K562 (cell line): ENCODE measurements around the gene GNAQ. TPM values are rescaled to one million over a fixed set of nuclear protein-coding genes. Genes with fewer than 3 reads are reported as not detected.

Experiments used
- ATAC-seq: fragments of 200-7000 bp; cut with Tn5 transposase; 3 replicates; pipeline ENCODE4 v1.9.1; 2020; ENCODE audit warnings: moderate library complexity
- BruUV-seq: library from RNA; stranded (reverse); fragments of 400-500 nt; replicated peaks from 2 replicates; lab custom pipeline; 2021; lab: Mats Ljungman, UMichigan
- CTCF ChIA-PET: fragments of 300-600 bp; formaldehyde crosslinking; extraction: SDS; loops from one replicate; lab custom pipeline; 2021; ENCODE audit warnings: low intra/inter-chr PET ratio; lab: Yijun Ruan, JAX
- POLR2A ChIA-PET: fragments of 300-600, 350-650 bp; sonication (Branson Sonifier 250); formaldehyde crosslinking; extraction: SDS; loops from one replicate; lab custom pipeline; 2021; ENCODE audit warnings: antibody characterized with exemption, inconsistent platforms; lab: Yijun Ruan, JAX
- DNase-seq, 4 experiments: peaks; one replicate each; pipeline versions ENCODE4 v3.0.0 to v3.0.0-alpha.2; 2011 to 2018; ENCODE audit warnings: low spot score in 3 of 4, mixed read lengths in 3 of 4; ENCODE audit errors: extremely low read depth in 1 of 4
- FAIRE-seq: peaks from 2 replicates; lab custom pipeline; 2011; peaks lifted over from hg19 to GRCh38; lab: Jason Lieb, UNC
- H2AFZ ChIP-seq: 2 replicates; pipeline ENCODE4 v1.6.0; 2011; ENCODE audit warnings: low read depth, low read length, control low read depth, inconsistent platforms
- H3K27ac ChIP-seq: fragments of 200-600 bp; 3 replicates; pipeline ENCODE4 v1.8.0; 2011; ENCODE audit warnings: low read depth, mild to moderate bottlenecking, control low read depth, inconsistent platforms, low read length, moderate library complexity, mixed read lengths; ENCODE audit errors: extremely low read depth
- H3K27me3 ChIP-seq, 2 experiments: fragments of 300-600 bp in 1 of 2; 2 replicates in 1 of 2; 3 replicates in 1 of 2; pipeline versions ENCODE4 v1.6.0 to v1.8.0; 2011; ENCODE audit warnings: inconsistent platforms in 2 of 2, low read length in 2 of 2, mild to moderate bottlenecking in 1 of 2, mixed read lengths in 1 of 2, moderate library complexity in 1 of 2; ENCODE audit not compliant: control insufficient read depth in 2 of 2, insufficient read depth in 2 of 2
- H3K36me3 ChIP-seq: fragments of 300-600 bp; 3 replicates; pipeline ENCODE4 v1.8.0; 2011; ENCODE audit warnings: mild to moderate bottlenecking, low read length, inconsistent platforms; ENCODE audit not compliant: control insufficient read depth, insufficient read depth
- H3K4me1 ChIP-seq, 2 experiments: fragments of 200-600 bp in 1 of 2; replicated peaks in 1 of 2; 2 replicates in 1 of 2; 3 replicates in 1 of 2; pipeline versions ENCODE4 v1.5.1 to v1.8.0; 2011; ENCODE audit warnings: inconsistent platforms in 2 of 2, low read length in 2 of 2, mild to moderate bottlenecking in 1 of 2, mixed read lengths in 1 of 2, moderate library complexity in 1 of 2; ENCODE audit not compliant: control insufficient read depth in 2 of 2, insufficient read depth in 2 of 2
- H3K4me2 ChIP-seq: 2 replicates; pipeline ENCODE4 v1.6.1; 2011; ENCODE audit warnings: low read length, control low read depth, inconsistent platforms, mixed read lengths; ENCODE audit not compliant: insufficient read depth
- H3K4me3 ChIP-seq: fragments of 200-600 bp; sonication (generic), shearing (Covaris generic); 2 replicates; pipeline ENCODE4 v1.5.1; 2016; ENCODE audit warnings: control low read depth, inconsistent platforms
- H3K79me2 ChIP-seq: fragments of 200-600 bp; 3 replicates; pipeline ENCODE4 v1.8.0; 2011; ENCODE audit warnings: low read length, inconsistent platforms; ENCODE audit not compliant: control insufficient read depth, insufficient read depth
- H3K9ac ChIP-seq, 2 experiments: 2 replicates each; pipeline versions ENCODE4 v1.6.0 to v1.6.1; 2011; ENCODE audit warnings: low read depth in 2 of 2, low read length in 2 of 2, control low read depth in 1 of 2, inconsistent platforms in 1 of 2, mild to moderate bottlenecking in 1 of 2, mixed read lengths in 1 of 2; ENCODE audit not compliant: insufficient read depth in 1 of 2
- H3K9me1 ChIP-seq: one replicate; pipeline ENCODE4 v1.6.0; 2011; ENCODE audit warnings: inconsistent platforms, mild to moderate bottlenecking, low read length, moderate library complexity; ENCODE audit not compliant: control insufficient read depth, insufficient read depth
- H3K9me3 ChIP-seq: replicated peaks from 2 replicates; pipeline ENCODE4 v1.5.1; 2011; ENCODE audit warnings: low read depth, low read length, inconsistent platforms; ENCODE audit not compliant: control insufficient read depth, insufficient read depth
- H4K20me1 ChIP-seq: replicated peaks from 2 replicates; pipeline ENCODE4 v1.6.1; 2011; ENCODE audit warnings: low read length, inconsistent platforms, mixed read lengths; ENCODE audit not compliant: control insufficient read depth, insufficient read depth
- BRF1 ChIP-seq: IDR thresholded peaks from 3 replicates; pipeline ENCODE4 v1.6.1; 2011; ENCODE audit warnings: borderline replicate concordance, mild to moderate bottlenecking; ENCODE audit not compliant: insufficient read length; ENCODE audit errors: extremely low read depth
- CREB1 ChIP-seq, 2 experiments: sonication (generic) in 1 of 2; formaldehyde crosslinking in 1 of 2; IDR thresholded peaks; 2 replicates each; pipeline versions ENCODE4 v1.6.1 to v1.8.0; 2012 to 2022; ENCODE audit warnings: inconsistent platforms in 1 of 2, mild to moderate bottlenecking in 1 of 2, missing genetic modification reagents in 1 of 2, moderate library complexity in 1 of 2
- FOSL1 ChIP-seq: fragments of 200-800 bp; sonication (Bioruptor generic); conservative IDR thresholded peaks from 2 replicates; pipeline ENCODE4 v1.6.1; 2016; ENCODE audit warnings: missing genetic modification characterization, missing compliant biosample characterization
- FOXK1 ChIP-seq: sonication (generic); formaldehyde crosslinking; IDR thresholded peaks from 2 replicates; pipeline ENCODE4 v1.8.0; 2022; ENCODE audit warnings: missing genetic modification reagents, mild to moderate bottlenecking, borderline replicate concordance
- JUN ChIP-seq, 2 experiments: sonication (generic) in 1 of 2; formaldehyde crosslinking in 1 of 2; IDR thresholded peaks; 2 replicates each; pipeline versions ENCODE4 v1.6.1 to v1.8.0; 2012 to 2022; ENCODE audit warnings: borderline replicate concordance in 2 of 2, mild to moderate bottlenecking in 2 of 2, improper control_type of control experiment in 1 of 2, low read depth in 1 of 2, low read length in 1 of 2, missing genetic modification reagents in 1 of 2
- JUND ChIP-seq, 2 experiments: IDR thresholded peaks; 2 replicates in 1 of 2; 3 replicates in 1 of 2; pipeline ENCODE4 v1.6.1; 2011; ENCODE audit warnings: borderline replicate concordance in 2 of 2, low read depth in 2 of 2, low read length in 2 of 2, improper control_type of control experiment in 1 of 2, missing biosample characterization in 1 of 2, missing genetic modification characterization in 1 of 2, missing genetic modification reagents in 1 of 2
- MBD2 ChIP-seq: sonication (generic); IDR thresholded peaks from 2 replicates; pipeline ENCODE4 v1.6.1; 2016; ENCODE audit warnings: low read depth, borderline replicate concordance
- MTF1 ChIP-seq: fragments of 250-450 bp; sonication (Bioruptor Pico); IDR thresholded peaks from 2 replicates; pipeline ENCODE4 v1.9.0; 2021; ENCODE audit warnings: moderate library complexity, mild to moderate bottlenecking, inconsistent platforms, borderline replicate concordance
- NR2C1 ChIP-seq, 2 experiments: fragments of 450-650 bp; IDR thresholded peaks; 2 replicates each; pipeline ENCODE4 v1.6.1; 2017; ENCODE audit warnings: mild to moderate bottlenecking in 2 of 2, antibody characterized with exemption in 1 of 2, inconsistent platforms in 1 of 2, missing compliant biosample characterization in 1 of 2, missing genetic modification characterization in 1 of 2
- PCBP1 ChIP-seq: fragments of 200-400 bp; formaldehyde crosslinking; IDR thresholded peaks from 2 replicates; pipeline ENCODE4 v1.6.1; 2018; ENCODE audit warnings: mild to moderate bottlenecking, low read depth, low read length; ENCODE audit not compliant: poor library complexity, severe bottlenecking
- RFX1 ChIP-seq: fragments of 450-650 bp; IDR thresholded peaks from 2 replicates; pipeline ENCODE4 v1.6.1; 2016; ENCODE audit warnings: mild to moderate bottlenecking, moderate library complexity
- ZNF79 ChIP-seq: fragments of 250-450 bp; sonication (Bioruptor Pico); IDR thresholded peaks from 2 replicates; pipeline ENCODE4 v1.4.0; 2020; ENCODE audit warnings: low read depth, mild to moderate bottlenecking, moderate library complexity
- WGBS: fragments of 100-300 bp; shearing (Covaris generic); methylation state at CpG from one replicate; pipeline ENCODE4 v1.1.6; 2016; ENCODE audit warnings: low coverage, mixed read lengths; ENCODE audit not compliant: insufficient coverage; ENCODE audit errors: missing lambda C conversion rate; 5-methylcytosine and 5-hydroxymethylcytosine counted together
- in situ Hi-C: fragments of 300-500 bp; cut with MboI; formaldehyde crosslinking; loops from 4 replicates; pipeline ENCODE4 v1.15.0; 2018; ENCODE audit warnings: inconsistent platforms, mixed read lengths
- intact Hi-C: fragments of 100-400 bp; cut with micrococcal nuclease; formaldehyde crosslinking; loops from 2 replicates; pipeline ENCODE4 v1.14.2; 2022
- polyA plus RNA-seq, 8 experiments: library from polyadenylated mRNA; depleted of rRNA in 4 of 8; stranded (reverse) in 5 of 8; unstranded in 3 of 8; fragments of >200 nt; fragmentation: Nextera tagmentation in 2 of 8; fragmentation: Illumina TruSeq in 1 of 8; extraction: Ambion mirVana in 2 of 8; extraction: Trizol in 1 of 8; gene quantifications; 2 replicates each; pipeline versions ENCODE4 v1.2.1 to v1.2.3, GENCODE V29; 2011 to 2014; ENCODE audit warnings: inconsistent platforms in 1 of 8, missing spikeins in 1 of 8
- total RNA-seq, 7 experiments: library from RNA; depleted of rRNA in 6 of 7; stranded (reverse); fragments of >200 nt in 6 of 7; fragmentation: Illumina TruSeq in 2 of 7; extraction: Trizol in 2 of 7; gene quantifications; 2 replicates each; pipeline versions ENCODE4 v1.2.1 to v1.2.3, GENCODE V29; 2011 to 2021; ENCODE audit warnings: low replicate concordance in 1 of 7
- TF ChIP-seq, protein P1 (sequence below), 2 experiments: fragments of 450-650 bp; IDR thresholded peaks; 2 replicates each; pipeline ENCODE4 v1.6.1; 2016

The GNAQ gene
- total and polyA plus RNA-seq, 9 of the 15 experiments (the other 6 are each of a cell fraction or from before 2014, with no cell fraction given): 4.8 to 27.9 (median 17.5) TPM

DNA sequence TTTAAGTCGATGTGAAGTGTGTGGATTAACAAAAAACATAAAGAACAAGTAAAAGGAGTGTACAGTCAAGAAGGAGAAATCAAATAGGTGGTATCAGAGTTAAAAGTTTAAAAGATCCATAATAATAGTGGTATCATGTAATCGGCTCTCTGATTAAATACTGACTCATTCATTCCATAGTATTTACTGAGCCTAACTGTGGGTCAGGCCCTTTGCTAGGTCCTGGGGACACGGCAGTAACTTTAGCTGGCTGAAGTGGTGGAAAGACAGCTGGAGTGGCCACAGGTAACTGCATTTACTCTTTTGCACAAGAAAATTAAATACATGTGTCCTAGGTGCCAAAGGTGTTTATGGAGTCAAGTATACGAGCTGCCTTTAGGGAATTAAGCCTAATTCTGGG, 124.0 kb downstream of the GNAQ start:
- WGBS: 10% methylated on average over 4 of the region's 4 CpGs
- in situ Hi-C loops: no loop called here
- intact Hi-C loops: loop anchor here (10.0 kb wide), 1 partner anchor 127 kb away; the partner anchor contains the start of gene GNAQ
- Histone ChIP-seq H3K27ac (peak overlapping the region; percentile 96), H3K9me1 (no peaks in the 10 kb centered on the region), H3K4me3 (no peak overlapping the region), H3K9ac (peak overlapping the region; percentile 57 to 69; a peak in 2 of 4 replicates), H3K36me3 (peaks cover 16% of the 10 kb centered on the region; the same call in 2 of the 3 replicates), H3K4me2 (peak overlapping the region; percentile 68), H4K20me1 (no peaks in the 10 kb centered on the region), H2AFZ (no peak overlapping the region), H3K4me1 (peaks cover 5 to 72% of the 10 kb centered on the region in 2 experiments), H3K27me3 (no peaks in the 10 kb centered on the region), H3K9me3 (no peaks in the 10 kb centered on the region), H3K79me2 (peaks cover 93% of the 10 kb centered on the region)
- CTCF ChIA-PET: no interaction called here
- peak; percentile 52 for ATAC-seq
- POLR2A ChIA-PET: no interaction called here
- FAIRE-seq: peak; percentile 48
- BruUV-seq: no TSS peak
- TF ChIP-seq RFX1 (no peak), FOSL1 (tag) (0 out of 2 replicates have a peak, but pooled peaks have one; percentile 22), JUND (IDR thresholded peaks at IDR 0.05; ENCODE audit: borderline replicate concordance, low read depth, low read length) (peak; percentile 28; the same call in 1 of the 2 replicates), JUND (tag; IDR thresholded peaks at IDR 0.05; ENCODE audit: borderline replicate concordance, low read depth, low read length) (peak; percentile 37; the same call in 2 of the 3 replicates), BRF1 (no peak)
- no peak for DNase-seq

GRCh38 chr9:77906991-77907390, 124.6 kb downstream of the GNAQ start:
- no TSS peak for BruUV-seq
- H2AFZ ChIP-seq: no peak overlapping the region
- FAIRE-seq (no peak), ATAC-seq (no peak), DNase-seq (no peak)
- peak overlapping the region in 1 of 2 experiments; percentile 69; a peak in 2 of 4 replicates for H3K9ac ChIP-seq
- H3K27ac ChIP-seq: peak overlapping the region; percentile 96
- no peak overlapping the region for H3K4me3 ChIP-seq
- ChIA-PET CTCF (no interaction called here), POLR2A (no interaction called here)
- peaks cover 91% of the 10 kb centered on the region for H3K79me2 ChIP-seq
- no peaks in the 10 kb centered on the region for H4K20me1 ChIP-seq
- no peak overlapping the region for H3K4me2 ChIP-seq
- no peaks in the 10 kb centered on the region for H3K27me3 ChIP-seq
- peaks cover 16% of the 10 kb centered on the region; the same call in 2 of the 3 replicates for H3K36me3 ChIP-seq
- H3K9me3 ChIP-seq: no peaks in the 10 kb centered on the region
- no peaks in the 10 kb centered on the region for H3K9me1 ChIP-seq
- in situ Hi-C loops (no loop called here), intact Hi-C loops (loop anchor here (10.0 kb wide), 1 partner anchor 128 kb away; the partner anchor contains the start of gene GNAQ)
- 77% methylated on average over 1 of the region's 1 CpG for WGBS
- H3K4me1 ChIP-seq: peaks cover 5 to 73% of the 10 kb centered on the region in 2 experiments
- TF ChIP-seq PCBP1 (no peak), MTF1 (CRISPR knock-in tag) (no peak), MBD2 (no peak), ZNF79 (no peak), CREB1 (IDR thresholded peaks at IDR 0.05) (no peak), CREB1 (CRISPR knock-in tag; IDR thresholded peaks at IDR 0.05) (no peak), FOXK1 (no peak), JUN (IDR thresholded peaks at IDR 0.05; ENCODE audit: borderline replicate concordance, low read depth, low read length) (no peak), JUN (CRISPR knock-in tag; IDR thresholded peaks at IDR 0.05; ENCODE audit: borderline replicate concordance) (no peak), NR2C1 (IDR thresholded peaks at IDR 0.05) (no peak), NR2C1 (tag; IDR thresholded peaks at IDR 0.05) (no peak)
- TF ChIP-seq, protein P1, sequence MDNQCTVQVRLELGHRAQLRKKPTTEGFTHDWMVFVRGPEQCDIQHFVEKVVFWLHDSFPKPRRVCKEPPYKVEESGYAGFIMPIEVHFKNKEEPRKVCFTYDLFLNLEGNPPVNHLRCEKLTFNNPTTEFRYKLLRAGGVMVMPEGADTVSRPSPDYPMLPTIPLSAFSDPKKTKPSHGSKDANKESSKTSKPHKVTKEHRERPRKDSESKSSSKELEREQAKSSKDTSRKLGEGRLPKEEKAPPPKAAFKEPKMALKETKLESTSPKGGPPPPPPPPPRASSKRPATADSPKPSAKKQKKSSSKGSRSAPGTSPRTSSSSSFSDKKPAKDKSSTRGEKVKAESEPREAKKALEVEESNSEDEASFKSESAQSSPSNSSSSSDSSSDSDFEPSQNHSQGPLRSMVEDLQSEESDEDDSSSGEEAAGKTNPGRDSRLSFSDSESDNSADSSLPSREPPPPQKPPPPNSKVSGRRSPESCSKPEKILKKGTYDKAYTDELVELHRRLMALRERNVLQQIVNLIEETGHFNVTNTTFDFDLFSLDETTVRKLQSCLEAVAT (IDR thresholded peaks at IDR 0.05): no peak
